GM12874 (cell line): Measurements from ENCODE around the gene ZBTB3.

Source experiments
- CTCF ChIP-seq: IDR thresholded peaks from 2 replicates; pipeline ENCODE4 v1.5.1; 2011; ENCODE audit warnings: low read depth, mild to moderate bottlenecking, control low read depth, low read length, moderate library complexity; ENCODE audit not compliant: insufficient read depth

ZBTB3 gene

GRCh38 chr11:62709247-62710000 is 44.5 kb downstream of the ZBTB3 start:
- no peak for TF ChIP-seq CTCF

- no peak for TF ChIP-seq CTCF
Measured at GRCh38 chr11:62708793-62709192, 45.2 kb downstream of the ZBTB3 start.

GRCh38 chr11:62708392-62708791 is 45.6 kb downstream of the ZBTB3 start:
- no peak for TF ChIP-seq CTCF

GRCh38 chr11:62707277-62707861 is 46.6 kb downstream of the ZBTB3 start, which contains the start of the genes BSCL2 and GNG3:
Gene BSCL2 (minus strand): TSS chr11:62707424. CDS start chr11:62707195, 229 bp downstream.
Gene GNG3 (plus strand): TSS chr11:62707676. CDS start chr11:62708296, 620 bp downstream.
- TF ChIP-seq CTCF, result no peak

- no peak for TF ChIP-seq CTCF
Measured at GRCh38 chr11:62706850-62707247, 47.1 kb downstream of the ZBTB3 start.

- no peak for TF ChIP-seq CTCF
Measured at GRCh38 chr11:62705880-62706849, 47.8 kb downstream of the ZBTB3 start.

- TF ChIP-seq CTCF, result no peak
Measured at GRCh38 chr11:62705413-62705812, 48.5 kb downstream of the ZBTB3 start.
